ENCODE results near the gene FGD3. TPM values are rescaled to one million over a fixed set of nuclear protein-coding genes. Genes with fewer than 3 reads are reported as not detected.

FGD3 gene
- polyA plus RNA-seq, 1 donor (not counting 4 experiments of a cell fraction or from before 2014, with no cell fraction given), result 0.21 TPM

DNA sequence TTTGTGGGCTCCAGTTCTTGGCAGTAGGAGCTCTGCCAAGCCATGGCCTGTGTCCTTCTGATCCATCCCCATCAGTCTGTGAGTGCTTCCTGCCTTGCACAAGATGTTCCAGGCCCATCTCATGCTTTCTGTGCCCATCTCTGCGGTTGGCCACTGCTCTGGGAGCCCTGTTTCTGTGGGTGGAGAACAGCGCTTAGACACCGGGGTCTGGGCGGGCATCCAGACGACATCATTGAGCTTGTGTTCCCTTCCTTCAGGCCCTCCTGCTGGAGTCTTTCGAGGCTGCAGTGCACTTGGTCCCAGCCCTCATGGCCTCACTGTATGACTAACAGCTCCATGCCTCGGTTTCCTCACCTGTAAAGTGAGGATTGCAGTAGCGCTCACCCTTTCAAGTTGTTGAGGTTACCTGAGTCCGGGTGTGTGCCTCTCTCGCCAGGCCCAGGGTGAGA is 133.8 kb downstream of the FGD3 start:
- Histone ChIP-seq H3K9me1 (ENCODE audit: control insufficient read depth, extremely low read depth, insufficient read depth, low read length) (no peaks in the 10 kb centered on the region), H3K36me3 (ENCODE audit: control insufficient read depth in 2 of 2, extremely low read depth in 1 of 2, insufficient read depth in 2 of 2, low read length in 2 of 2) (no peaks in the 10 kb centered on the region), H3K79me2 (ENCODE audit: control insufficient read depth, insufficient read depth, low read length) (no peaks in the 10 kb centered on the region), H3K4me1 (ENCODE audit: control insufficient read depth, extremely low read depth, insufficient read depth, low read length) (no peaks in the 10 kb centered on the region), H3K9me3 (ENCODE audit: control insufficient read depth, low read depth, low read length) (no peaks in the 10 kb centered on the region), H3K4me2 (ENCODE audit: control insufficient read depth, extremely low read depth, insufficient read depth, low read depth, low read length) (no peak overlapping the region), H4K20me1 (ENCODE audit: control insufficient read depth, extremely low read depth, insufficient read depth, low read length) (no peaks in the 10 kb centered on the region), H3K4me3 (ENCODE audit: control insufficient read depth in 2 of 3, extremely low read depth in 1 of 3, insufficient read depth in 2 of 3, low read depth in 1 of 3, low read length in 3 of 3) (no peak overlapping the region), H3K9ac (ENCODE audit: control insufficient read depth, extremely low read depth, insufficient read depth, low read length) (no peak overlapping the region), H2AFZ (ENCODE audit: control insufficient read depth, low read length) (no peak overlapping the region), H3K27ac (ENCODE audit: control insufficient read depth, insufficient read depth, low read length) (no peak overlapping the region), H3K27me3 (ENCODE audit: control insufficient read depth, extremely low read depth, insufficient read depth, low read length) (peaks cover 3% of the 10 kb centered on the region)
- no peak for DNase-seq (ENCODE audit: low read depth, low spot score)
- TF ChIP-seq EZH2 (IDR thresholded peaks at IDR 0.05; ENCODE audit: low read length) (no peak), CTCF (optimal IDR thresholded peaks at IDR 0.05 in 1 of 3, IDR thresholded peaks at IDR 0.05 in 1 of 3, conservative IDR thresholded peaks at IDR 0.05 in 1 of 3; ENCODE audit: extremely low read depth in 1 of 3, insufficient read depth in 2 of 3, low read length in 3 of 3) (no peak)
- no peak for FAIRE-seq
- dilution Hi-C loops (cut with MboI; ENCODE audit: extremely low pct_ligation_motif_present, low sequenced_read_pairs), result no loop called here

GRCh38 chr9:93081931-93082330 is 134.6 kb downstream of the FGD3 start:
- Histone ChIP-seq H3K9ac (ENCODE audit: control insufficient read depth, extremely low read depth, insufficient read depth, low read length) (no peak overlapping the region), H2AFZ (ENCODE audit: control insufficient read depth, low read length) (no peak overlapping the region), H3K36me3 (ENCODE audit: control insufficient read depth in 2 of 2, extremely low read depth in 1 of 2, insufficient read depth in 2 of 2, low read length in 2 of 2) (no peaks in the 10 kb centered on the region), H4K20me1 (ENCODE audit: control insufficient read depth, extremely low read depth, insufficient read depth, low read length) (no peaks in the 10 kb centered on the region), H3K9me1 (ENCODE audit: control insufficient read depth, extremely low read depth, insufficient read depth, low read length) (no peaks in the 10 kb centered on the region), H3K27ac (ENCODE audit: control insufficient read depth, insufficient read depth, low read length) (no peak overlapping the region), H3K4me1 (ENCODE audit: control insufficient read depth, extremely low read depth, insufficient read depth, low read length) (no peaks in the 10 kb centered on the region), H3K9me3 (ENCODE audit: control insufficient read depth, low read depth, low read length) (no peaks in the 10 kb centered on the region), H3K4me3 (ENCODE audit: control insufficient read depth in 2 of 3, extremely low read depth in 1 of 3, insufficient read depth in 2 of 3, low read depth in 1 of 3, low read length in 3 of 3) (no peak overlapping the region), H3K4me2 (ENCODE audit: control insufficient read depth, extremely low read depth, insufficient read depth, low read depth, low read length) (no peak overlapping the region), H3K27me3 (ENCODE audit: control insufficient read depth, extremely low read depth, insufficient read depth, low read length) (peaks cover under 1% of the 10 kb centered on the region), H3K79me2 (ENCODE audit: control insufficient read depth, insufficient read depth, low read length) (no peaks in the 10 kb centered on the region)
- DNase-seq (ENCODE audit: low read depth, low spot score) (no peak), FAIRE-seq (no peak)
- TF ChIP-seq CTCF (optimal IDR thresholded peaks at IDR 0.05 in 1 of 3, IDR thresholded peaks at IDR 0.05 in 1 of 3, conservative IDR thresholded peaks at IDR 0.05 in 1 of 3; ENCODE audit: extremely low read depth in 1 of 3, insufficient read depth in 2 of 3, low read length in 3 of 3) (no peak), EZH2 (IDR thresholded peaks at IDR 0.05; ENCODE audit: low read length) (no peak)
- dilution Hi-C loops (cut with MboI; ENCODE audit: extremely low pct_ligation_motif_present, low sequenced_read_pairs), result no loop called here

Data from keratinocyte (primary cell).